ENCODE results near the gene A2M. TPM values are rescaled to one million over a fixed set of nuclear protein-coding genes. Genes with fewer than 3 reads are reported as not detected.

A2M gene
- total RNA-seq, 1 donor from 2014 or later = not detected

DNA sequence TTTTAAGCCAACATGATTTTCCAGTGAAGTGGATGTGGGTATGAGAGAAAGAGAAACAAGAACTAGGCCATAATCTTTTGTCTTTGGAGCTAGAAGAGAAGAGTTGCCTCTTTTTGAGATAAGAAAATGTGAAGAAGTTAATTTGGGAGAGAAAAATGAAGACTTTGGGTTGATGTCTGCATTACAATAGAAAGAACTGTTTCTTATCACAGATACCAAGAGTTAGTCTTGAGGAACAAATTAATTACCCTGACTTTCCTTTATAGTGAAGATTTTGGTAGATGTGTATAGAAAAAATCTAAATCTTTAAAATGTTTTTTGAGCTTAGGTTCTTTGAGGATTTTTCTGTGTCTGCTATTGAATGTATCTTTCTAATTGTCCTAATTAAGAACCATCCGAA lies 4.2 kb downstream of the A2M start:
- H3K27me3 Mint-ChIP-seq = peaks cover 2% of the 10 kb centered on the region
- H3K4me3 Mint-ChIP-seq = no peak overlapping the region
- no peaks in the 10 kb centered on the region for H3K9me3 Mint-ChIP-seq
- no peak for DNase-seq
- intact Hi-C loops (cut with micrococcal nuclease) = no loop called here
- no peak overlapping the region for H3K27ac Mint-ChIP-seq
- no peaks in the 10 kb centered on the region for H3K36me3 Mint-ChIP-seq (ENCODE audit: low read depth)
- peaks cover 4% of the 10 kb centered on the region for H3K4me1 Mint-ChIP-seq

DNA sequence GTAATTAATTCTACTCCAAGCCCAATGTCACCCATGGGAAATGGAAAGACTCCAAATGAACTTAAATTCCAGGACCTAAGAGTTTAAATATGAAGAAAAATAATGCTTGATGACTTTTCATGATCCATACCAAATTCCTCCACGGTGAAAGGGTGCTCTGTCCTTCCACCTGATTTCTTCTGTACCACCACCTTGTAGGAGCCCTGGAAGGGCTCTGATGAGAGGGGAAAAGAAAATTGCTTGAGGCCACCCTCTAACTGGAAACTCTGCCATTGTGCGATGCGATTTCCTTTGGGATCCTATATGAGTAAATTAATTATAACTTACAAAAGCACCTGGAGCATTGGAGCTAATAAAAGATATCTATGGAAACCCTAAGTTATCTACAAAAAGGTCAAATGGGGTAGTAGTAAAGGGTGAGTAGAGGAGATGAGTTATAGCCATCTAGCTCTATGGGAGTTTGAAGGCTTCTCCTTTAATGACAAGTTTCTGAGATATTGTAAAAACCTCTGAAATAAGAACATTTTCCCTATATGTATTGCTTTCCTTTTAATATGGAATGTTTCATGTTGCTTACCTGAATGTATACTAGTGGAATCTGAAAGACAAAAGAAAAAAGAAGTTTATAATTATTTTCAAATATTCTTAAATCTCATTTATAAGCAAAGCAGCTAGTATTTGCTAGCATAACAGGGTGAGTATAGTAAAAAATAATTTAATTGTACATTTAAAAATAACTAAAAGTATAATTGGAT lies 5.8 kb downstream of the A2M start:
- intact Hi-C loops (cut with micrococcal nuclease) = no loop called here
- no peaks in the 10 kb centered on the region for H3K27me3 Mint-ChIP-seq
- no peaks in the 10 kb centered on the region for H3K9me3 Mint-ChIP-seq
- H3K27ac Mint-ChIP-seq = no peak overlapping the region
- H3K36me3 Mint-ChIP-seq (ENCODE audit: low read depth) = no peaks in the 10 kb centered on the region
- no peak overlapping the region for H3K4me3 Mint-ChIP-seq
- peak; percentile 12 for DNase-seq
- H3K4me1 Mint-ChIP-seq = no peaks in the 10 kb centered on the region

DNA sequence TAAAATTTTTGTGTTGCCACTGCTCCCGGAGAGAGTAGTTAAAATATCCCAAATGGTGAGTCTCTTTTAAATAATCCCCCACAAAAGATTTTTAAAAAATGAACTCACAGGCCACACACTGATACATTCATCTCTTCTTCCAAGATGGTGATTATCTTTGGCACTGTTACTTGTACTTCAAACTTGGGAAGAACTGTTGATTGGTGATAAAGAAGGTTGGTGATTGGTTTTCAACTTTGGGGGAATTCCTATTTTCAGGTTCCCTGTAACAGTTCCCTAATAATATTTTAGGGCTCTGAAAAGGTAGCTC lies 6.6 kb downstream of the A2M start:
- DNase-seq = peak; percentile 8
- no peaks in the 10 kb centered on the region for H3K36me3 Mint-ChIP-seq (ENCODE audit: low read depth)
- intact Hi-C loops (cut with micrococcal nuclease) = no loop called here
- no peak overlapping the region for H3K27ac Mint-ChIP-seq
- no peaks in the 10 kb centered on the region for H3K9me3 Mint-ChIP-seq
- H3K4me1 Mint-ChIP-seq = no peaks in the 10 kb centered on the region
- H3K4me3 Mint-ChIP-seq = no peak overlapping the region
- H3K27me3 Mint-ChIP-seq = no peaks in the 10 kb centered on the region

DNA sequence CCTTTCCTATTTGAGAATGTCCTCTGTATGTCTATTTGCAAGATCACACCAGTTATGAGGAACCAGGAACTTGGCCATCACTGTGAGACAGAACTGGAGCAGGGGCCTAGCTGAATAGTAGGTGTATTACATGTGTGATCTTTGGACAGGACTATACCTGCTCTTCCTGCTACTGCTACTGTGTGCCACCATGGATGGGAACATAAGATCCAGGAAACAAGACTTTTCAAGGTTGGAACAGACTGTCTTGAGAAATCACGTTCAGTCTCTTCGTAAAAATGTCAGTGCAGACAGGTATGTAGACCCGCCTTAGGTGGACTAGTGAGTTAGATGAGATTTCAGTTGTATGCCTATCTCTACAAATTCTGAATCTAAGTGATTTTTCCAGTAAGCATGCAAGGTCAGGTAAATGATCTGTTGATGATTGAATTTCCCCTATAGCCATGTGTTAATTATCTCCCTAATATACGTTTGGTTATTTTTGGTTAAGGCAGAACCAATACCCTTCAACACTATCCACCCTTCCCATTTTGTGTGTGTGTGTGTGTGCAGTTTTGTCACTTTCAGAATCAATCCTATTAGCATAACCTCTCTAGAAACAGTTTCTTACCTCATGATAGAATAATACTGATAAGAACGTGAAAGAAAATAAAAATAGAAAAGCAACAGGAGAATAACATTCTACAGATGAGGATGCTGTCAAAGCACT lies 7.1 kb downstream of the A2M start:
- intact Hi-C loops (cut with micrococcal nuclease) = no loop called here
- no peak overlapping the region for H3K27ac Mint-ChIP-seq
- H3K4me1 Mint-ChIP-seq = peaks cover under 1% of the 10 kb centered on the region
- H3K4me3 Mint-ChIP-seq = no peak overlapping the region
- H3K9me3 Mint-ChIP-seq = no peaks in the 10 kb centered on the region
- no peaks in the 10 kb centered on the region for H3K36me3 Mint-ChIP-seq (ENCODE audit: low read depth)
- H3K27me3 Mint-ChIP-seq = no peaks in the 10 kb centered on the region
- no peak for DNase-seq

DNA sequence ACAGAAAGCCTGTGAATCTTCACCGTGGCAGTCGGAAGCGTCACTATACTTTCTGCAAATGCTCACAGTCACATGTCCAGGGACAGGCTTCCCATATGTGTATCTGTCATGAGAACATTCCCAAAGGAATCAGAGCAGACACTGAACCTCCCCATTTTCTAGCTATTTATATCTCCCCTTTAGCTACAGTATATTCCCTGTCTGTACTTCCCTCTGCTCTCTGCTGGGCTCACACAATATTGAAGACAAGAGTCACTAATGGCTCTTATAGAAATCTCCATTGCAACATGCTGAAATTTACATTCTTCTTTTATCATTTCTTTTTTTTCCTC lies 8.2 kb downstream of the A2M start:
- Mint-ChIP-seq H3K4me1 (peaks cover 4% of the 10 kb centered on the region), H3K4me3 (no peak overlapping the region), H3K27ac (no peak overlapping the region), H3K27me3 (no peaks in the 10 kb centered on the region), H3K36me3 (ENCODE audit: low read depth) (no peaks in the 10 kb centered on the region), H3K9me3 (no peaks in the 10 kb centered on the region)
- no peak for DNase-seq
- intact Hi-C loops (cut with micrococcal nuclease) = no loop called here

DNA sequence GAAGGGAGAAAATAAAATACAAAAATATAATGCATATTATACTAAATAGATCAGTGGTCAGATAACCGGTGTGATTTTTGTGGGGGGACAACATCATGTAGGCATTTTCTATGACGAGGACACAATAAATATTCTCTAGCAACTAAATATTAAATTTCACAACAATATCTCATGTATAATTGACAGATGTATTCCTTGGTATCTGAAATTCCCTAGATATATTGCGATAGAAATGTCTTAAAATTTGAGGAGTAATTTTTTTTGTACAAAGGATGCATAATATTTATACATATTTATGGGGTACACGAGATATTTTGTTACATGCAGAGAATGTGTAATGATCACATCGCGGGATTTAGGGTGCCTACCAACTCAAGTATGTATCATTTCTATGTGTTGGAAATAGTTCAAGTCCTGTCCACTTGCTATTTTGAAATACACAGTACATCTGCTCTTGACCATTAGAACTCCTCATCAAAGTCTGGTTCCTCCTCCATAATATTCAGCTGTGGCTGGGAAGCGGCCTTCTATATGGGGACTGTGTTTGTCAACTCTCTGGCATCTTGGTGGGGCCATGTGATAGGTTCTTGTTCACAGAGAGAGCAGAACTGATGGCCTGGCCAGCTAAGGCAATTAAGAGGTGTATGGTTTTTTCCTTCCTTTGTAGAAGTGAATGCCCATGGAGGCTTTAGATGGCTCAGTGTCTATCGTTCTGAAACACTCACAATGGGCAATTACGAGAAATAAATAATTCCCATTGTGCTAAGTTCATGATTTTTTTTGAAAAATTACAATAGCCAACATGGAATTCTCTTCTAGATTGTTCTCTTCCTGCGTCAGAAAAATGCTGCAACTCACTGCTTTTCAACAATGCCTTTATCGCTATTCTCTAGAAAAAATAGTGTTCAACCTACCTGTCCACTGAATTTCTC lies 8.8 kb downstream of the A2M start:
- no peaks in the 10 kb centered on the region for H3K36me3 Mint-ChIP-seq (ENCODE audit: low read depth)
- peaks cover 4% of the 10 kb centered on the region for H3K4me1 Mint-ChIP-seq
- no peak overlapping the region for H3K27ac Mint-ChIP-seq
- H3K4me3 Mint-ChIP-seq = no peak overlapping the region
- no peaks in the 10 kb centered on the region for H3K27me3 Mint-ChIP-seq
- no peaks in the 10 kb centered on the region for H3K9me3 Mint-ChIP-seq
- intact Hi-C loops (cut with micrococcal nuclease) = no loop called here
- no peak for DNase-seq

DNA sequence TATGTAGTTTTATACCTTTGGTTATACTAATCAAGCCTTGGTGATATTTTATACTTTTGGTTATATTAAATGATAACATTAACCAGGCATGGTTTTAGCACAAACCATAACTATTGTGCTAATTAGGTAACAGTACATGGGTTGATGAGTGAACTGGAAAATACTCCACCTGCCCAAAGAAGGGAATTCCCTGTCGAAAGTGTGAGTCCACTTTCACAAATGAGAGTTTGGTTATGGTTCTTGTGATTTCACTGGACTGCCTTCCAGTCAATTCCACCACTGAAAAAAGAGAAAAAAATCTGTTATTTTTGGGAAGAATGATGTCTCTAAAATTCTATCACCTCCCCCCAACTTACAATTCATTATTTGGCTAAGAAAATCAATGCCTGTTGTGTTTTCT lies 9.7 kb downstream of the A2M start:
- no peak for DNase-seq
- Mint-ChIP-seq H3K9me3 (no peaks in the 10 kb centered on the region), H3K27me3 (no peaks in the 10 kb centered on the region), H3K36me3 (ENCODE audit: low read depth) (no peaks in the 10 kb centered on the region), H3K27ac (no peak overlapping the region), H3K4me3 (no peak overlapping the region), H3K4me1 (peaks cover 4% of the 10 kb centered on the region)
- intact Hi-C loops (cut with micrococcal nuclease) = no loop called here

DNA sequence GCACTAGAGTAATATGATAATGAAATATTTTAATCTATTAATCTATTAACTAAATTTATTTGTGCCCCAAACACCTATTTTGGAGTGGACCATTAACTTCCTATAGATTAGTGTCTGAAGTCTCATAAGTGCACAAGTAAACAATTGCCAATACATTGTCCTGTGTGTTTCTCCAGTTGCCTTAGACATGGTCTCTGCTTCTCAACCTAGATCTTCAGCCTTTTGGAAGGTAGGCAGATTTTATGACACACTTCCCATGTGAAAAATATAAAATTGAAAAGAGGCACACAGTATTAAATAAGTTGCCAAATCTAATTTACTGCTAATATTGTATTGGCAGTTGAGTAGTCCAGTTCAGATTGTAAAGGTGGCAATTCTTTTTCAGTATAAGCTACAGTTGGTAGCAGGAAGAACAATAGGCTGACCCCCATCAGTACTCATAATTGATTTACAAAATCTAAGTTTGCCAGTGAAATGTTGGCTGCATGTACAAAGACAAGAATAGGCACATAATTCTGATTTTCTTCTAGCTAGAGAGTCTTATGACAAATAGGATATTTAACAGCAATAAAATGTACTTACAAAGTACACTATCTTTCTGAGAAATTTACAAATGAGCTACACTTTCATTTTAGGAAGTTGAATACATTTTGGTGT lies 10.8 kb downstream of the A2M start:
- no peak for DNase-seq
- H3K36me3 Mint-ChIP-seq (ENCODE audit: low read depth) = no peaks in the 10 kb centered on the region
- H3K9me3 Mint-ChIP-seq = no peaks in the 10 kb centered on the region
- intact Hi-C loops (cut with micrococcal nuclease) = no loop called here
- no peak overlapping the region for H3K27ac Mint-ChIP-seq
- no peak overlapping the region for H3K4me3 Mint-ChIP-seq
- H3K4me1 Mint-ChIP-seq = peaks cover 4% of the 10 kb centered on the region
- H3K27me3 Mint-ChIP-seq = no peaks in the 10 kb centered on the region

DNA sequence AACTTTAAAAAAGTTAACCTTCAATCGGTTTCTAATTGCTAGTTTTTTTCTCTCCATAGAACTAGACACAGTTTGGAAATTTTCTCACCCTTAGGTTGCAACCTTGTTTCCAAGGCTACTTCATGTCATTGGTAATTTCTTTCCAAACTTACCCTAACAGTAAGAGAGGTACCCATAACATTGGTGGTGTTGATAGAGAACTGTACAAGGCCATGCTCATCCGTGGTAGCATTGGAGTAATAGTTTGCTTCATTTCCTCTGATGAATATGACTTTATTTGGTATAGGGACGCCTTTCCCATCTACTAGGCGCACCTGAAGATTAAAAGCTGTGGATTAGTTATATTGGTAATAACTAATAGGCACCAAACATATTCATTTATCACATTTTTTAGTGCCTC lies 11.6 kb downstream of the A2M start:
- Mint-ChIP-seq H3K27ac (no peak overlapping the region), H3K9me3 (no peaks in the 10 kb centered on the region)

DNA sequence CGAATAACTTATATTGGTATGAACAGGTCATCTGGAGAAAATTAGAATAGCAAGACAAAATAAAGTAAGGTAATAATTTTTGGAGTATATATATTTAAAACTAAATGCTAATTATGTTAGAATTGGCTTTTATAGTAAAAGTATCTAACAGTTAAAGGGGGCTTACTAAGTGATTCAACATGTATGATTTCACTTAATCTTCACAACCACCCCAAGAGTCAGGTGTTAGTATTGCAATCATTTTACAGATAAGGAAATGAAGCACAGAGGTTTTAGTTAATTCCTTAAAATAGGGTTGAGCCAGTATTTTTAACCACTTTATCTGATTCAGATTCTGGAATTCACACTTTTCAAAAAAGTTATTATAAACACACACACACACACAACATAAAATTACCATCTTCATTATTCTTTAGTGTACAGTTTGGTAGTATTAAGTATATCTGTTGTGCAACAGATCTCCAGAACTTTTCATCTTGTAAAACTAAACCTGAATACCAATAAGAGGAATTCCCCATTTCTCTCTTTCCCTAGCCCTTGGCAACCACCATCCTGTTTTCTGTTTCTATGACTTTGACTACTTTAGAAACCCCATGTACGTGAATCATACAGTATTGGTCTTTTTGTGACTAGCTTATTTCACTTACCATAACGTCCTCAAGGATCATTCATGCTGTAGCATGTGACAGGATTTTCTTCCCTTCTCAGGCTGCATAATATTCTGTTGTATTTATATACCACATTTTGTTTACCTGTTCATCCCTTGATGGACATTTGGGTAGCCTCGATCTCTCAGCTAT lies 12.5 kb downstream of the A2M start:
- Mint-ChIP-seq H3K4me1 (peaks cover 4% of the 10 kb centered on the region), H3K4me3 (no peak overlapping the region), H3K36me3 (ENCODE audit: low read depth) (no peaks in the 10 kb centered on the region), H3K27ac (no peak overlapping the region), H3K9me3 (no peaks in the 10 kb centered on the region), H3K27me3 (no peaks in the 10 kb centered on the region)
- intact Hi-C loops (cut with micrococcal nuclease) = no loop called here
- no peak for DNase-seq

More for the DNA sequence above, 11.6 kb downstream of the A2M start:
- no peak for DNase-seq
- Mint-ChIP-seq H3K4me3 (no peak overlapping the region), H3K36me3 (ENCODE audit: low read depth) (no peaks in the 10 kb centered on the region), H3K4me1 (peaks cover 4% of the 10 kb centered on the region), H3K27me3 (no peaks in the 10 kb centered on the region)
- intact Hi-C loops (cut with micrococcal nuclease) = no loop called here

DNA sequence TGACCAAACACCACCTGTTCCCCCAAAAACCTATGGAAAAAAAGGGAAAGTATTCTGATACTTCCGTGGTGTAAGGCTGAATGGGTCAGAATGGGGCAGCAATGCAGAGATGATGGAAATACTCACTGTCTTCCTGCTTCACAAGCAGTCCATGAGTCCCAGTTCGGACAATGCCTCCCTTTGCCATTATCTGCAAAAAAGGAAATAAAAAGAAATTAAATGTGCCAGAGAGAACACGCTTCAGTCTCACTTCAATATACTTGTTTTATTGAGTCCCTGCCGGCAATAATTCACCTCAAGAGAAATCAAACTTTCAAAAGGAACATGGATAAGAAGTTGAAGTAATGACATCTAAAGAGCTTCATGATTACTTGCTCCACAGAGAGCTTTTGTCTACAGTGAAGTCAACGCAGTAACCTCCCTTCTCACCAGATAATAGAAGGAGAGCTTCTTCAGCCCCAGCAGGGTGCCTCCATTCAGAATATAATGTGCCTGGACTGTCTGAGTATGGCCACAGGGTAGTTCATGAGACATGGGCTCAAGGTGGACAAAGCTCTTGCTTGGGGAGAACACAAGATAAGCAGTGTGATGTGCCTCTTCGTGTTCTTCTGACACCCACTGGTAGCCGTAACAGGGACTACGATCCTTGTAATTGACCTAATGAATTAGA lies 14.6 kb downstream of the A2M start:
- DNase-seq = no peak
- no peaks in the 10 kb centered on the region for H3K27me3 Mint-ChIP-seq
- intact Hi-C loops (cut with micrococcal nuclease) = no loop called here

DNA sequence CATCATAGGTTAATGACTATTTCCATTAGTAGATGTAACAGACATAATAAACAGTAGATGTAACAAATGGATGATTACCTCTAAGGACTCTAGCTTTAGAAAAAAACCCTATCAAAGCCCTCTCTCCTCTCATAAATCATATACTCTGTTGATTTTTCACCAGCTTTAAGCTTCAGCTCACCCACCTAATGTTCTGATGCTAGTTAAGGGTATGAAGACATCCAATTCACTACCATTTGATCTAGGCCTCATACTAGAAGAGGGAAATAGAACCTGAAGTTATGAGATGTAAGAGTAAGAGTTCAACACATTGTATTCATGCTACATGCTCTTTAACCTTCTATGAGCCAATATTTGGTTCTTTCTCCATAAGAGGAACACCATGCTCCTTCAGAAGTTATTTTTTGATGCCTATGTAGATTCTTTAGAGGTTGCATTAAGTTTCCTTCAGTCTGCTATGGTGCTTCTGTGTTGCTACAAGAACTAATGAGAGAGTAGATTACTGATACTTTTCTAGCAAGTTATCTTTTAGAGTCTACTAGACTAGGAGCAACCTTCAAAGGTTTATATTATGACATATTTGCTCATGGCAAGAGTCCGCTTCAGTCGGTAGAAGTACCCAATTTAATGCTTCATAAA lies 16.0 kb downstream of the A2M start:
- no peaks in the 10 kb centered on the region for H3K9me3 Mint-ChIP-seq
- DNase-seq = no peak
- peaks cover 4% of the 10 kb centered on the region for H3K4me1 Mint-ChIP-seq
- H3K27me3 Mint-ChIP-seq = no peaks in the 10 kb centered on the region
- no peaks in the 10 kb centered on the region for H3K36me3 Mint-ChIP-seq (ENCODE audit: low read depth)
- intact Hi-C loops (cut with micrococcal nuclease) = no loop called here
- H3K27ac Mint-ChIP-seq = no peak overlapping the region
- H3K4me3 Mint-ChIP-seq = no peak overlapping the region

More for the DNA sequence above, 14.6 kb downstream of the A2M start:
- Mint-ChIP-seq H3K4me1 (peaks cover 4% of the 10 kb centered on the region), H3K4me3 (no peak overlapping the region), H3K36me3 (ENCODE audit: low read depth) (no peaks in the 10 kb centered on the region), H3K9me3 (no peaks in the 10 kb centered on the region), H3K27ac (no peak overlapping the region)

Data from activated CD4-positive, alpha-beta T cell treated with anti-CD3 and anti-CD28 coated beads, Interleukin-2, amount 10 ng/mL, durations not matched to agents 24 days and 14 days (primary cell).